GM19240 (cell line): ENCODE measurements around the gene PCSK1N.
"Not testable (repeated sequence)": the region's sequence is repeated elsewhere in the genome, so short reads cannot be mapped to it uniquely, and the experiment has no call there.

Source experiments
- DNase-seq: peaks from one replicate; pipeline ENCODE4 v3.0.0; 2011; ENCODE audit warnings: low spot score; ENCODE audit not compliant: insufficient read length

The PCSK1N gene

GRCh38 chrX:48823053-48823452 lies 12.4 kb downstream of the PCSK1N start:
- DNase-seq = no peak

- not testable (repeated sequence) for DNase-seq
These were observed 16.0 kb downstream of the PCSK1N start for GRCh38 chrX:48819394-48819793.

- no peak for DNase-seq
These were observed 16.5 kb downstream of the PCSK1N start for GRCh38 chrX:48818866-48819265.

GRCh38 chrX:48818098-48818497 lies 17.3 kb downstream of the PCSK1N start:
- no peak for DNase-seq

DNA sequence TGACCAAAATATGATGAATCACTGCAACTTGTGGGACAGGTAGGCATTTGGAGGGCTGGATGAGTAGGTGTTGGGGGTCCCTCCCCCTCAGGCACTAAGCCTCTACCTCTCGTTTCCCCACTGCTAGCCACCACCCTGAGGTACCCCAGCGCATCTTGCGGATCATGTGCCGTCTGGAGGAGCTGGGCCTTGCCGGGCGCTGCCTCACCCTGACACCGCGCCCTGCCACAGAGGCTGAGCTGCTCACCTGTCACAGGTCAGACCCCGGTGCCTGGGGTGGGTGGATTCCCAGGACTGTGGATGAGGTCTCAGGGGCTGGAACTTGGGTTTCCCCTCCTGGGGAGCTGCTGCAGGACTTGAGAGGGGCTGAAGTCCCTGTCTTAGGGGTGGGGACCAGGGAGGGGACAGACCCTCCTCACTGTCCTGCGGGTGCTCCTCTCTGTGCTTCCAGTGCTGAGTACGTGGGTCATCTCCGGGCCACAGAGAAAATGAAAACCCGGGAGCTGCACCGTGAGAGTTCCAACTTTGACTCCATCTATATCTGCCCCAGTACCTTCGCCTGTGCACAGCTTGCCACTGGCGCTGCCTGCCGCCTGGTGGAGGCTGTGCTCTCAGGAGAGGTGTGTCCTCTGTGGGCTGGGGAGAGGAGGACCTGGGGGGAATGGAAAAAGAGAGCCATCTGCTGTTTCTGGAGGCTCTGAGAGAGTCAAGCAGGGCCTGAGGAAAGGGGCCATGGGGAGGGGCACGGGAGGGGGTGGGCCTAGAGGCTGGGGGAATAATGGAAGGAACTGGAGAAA lies 19.2 kb downstream of the PCSK1N start:
- DNase-seq = no peak

DNA sequence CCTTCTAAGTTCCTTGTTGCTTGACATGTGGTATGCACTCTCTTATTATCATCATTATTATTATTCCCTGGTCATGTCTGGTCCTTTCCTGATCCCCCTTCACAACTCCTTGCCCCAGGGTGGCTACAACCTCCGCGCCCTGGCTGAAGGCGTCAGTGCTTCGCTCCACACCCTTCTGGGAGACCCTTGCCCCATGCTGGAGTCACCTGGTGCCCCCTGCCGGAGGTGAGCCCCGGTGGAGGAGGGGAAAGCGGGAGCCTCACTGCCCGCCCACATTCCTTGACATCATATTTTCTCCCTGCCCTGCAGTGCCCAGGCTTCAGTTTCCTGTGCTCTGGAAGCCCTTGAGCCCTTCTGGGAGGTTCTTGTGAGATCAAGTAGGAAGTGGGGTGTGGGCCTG lies 20.1 kb downstream of the PCSK1N start:
- no peak for DNase-seq

DNA sequence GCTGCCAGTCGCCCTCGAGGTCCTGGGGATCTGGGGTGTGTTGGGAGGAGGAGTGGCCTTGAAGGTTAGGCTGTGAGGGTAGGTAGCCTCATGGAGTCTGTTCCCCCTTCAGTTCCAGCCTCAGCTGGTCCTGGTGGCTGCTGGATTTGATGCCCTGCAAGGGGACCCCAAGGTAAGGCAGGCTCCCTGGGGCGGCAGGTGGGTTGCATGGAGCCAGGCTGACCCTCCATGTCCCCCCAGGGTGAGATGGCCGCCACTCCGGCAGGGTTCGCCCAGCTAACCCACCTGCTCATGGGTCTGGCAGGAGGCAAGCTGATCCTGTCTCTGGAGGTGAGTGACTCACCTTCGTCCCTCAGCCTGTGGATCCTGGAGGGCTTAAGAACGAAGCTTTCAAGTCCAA lies 20.7 kb downstream of the PCSK1N start:
- DNase-seq = no peak

GRCh38 chrX:48813644-48814043 lies 21.8 kb downstream of the PCSK1N start:
- no peak for DNase-seq

DNA sequence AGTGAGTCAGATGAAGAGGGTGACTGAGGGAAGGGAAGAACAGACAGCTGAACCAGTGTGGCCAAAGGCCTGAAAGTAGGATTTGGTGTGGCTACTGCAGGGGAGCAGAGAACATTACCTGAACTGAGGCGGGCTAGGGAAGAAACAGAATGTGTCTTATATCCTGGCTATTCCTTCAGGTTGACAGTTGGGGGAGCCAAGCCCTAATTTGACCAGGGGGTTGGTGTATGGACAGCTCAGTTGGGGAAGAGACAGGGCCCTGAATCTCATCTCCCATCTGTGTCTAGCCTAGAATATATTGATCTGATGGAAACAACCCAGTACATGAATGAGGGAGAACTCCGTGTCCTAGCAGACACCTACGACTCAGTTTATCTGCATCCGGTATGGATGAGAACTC lies 29.3 kb downstream of the PCSK1N start:
- DNase-seq = no peak

DNA sequence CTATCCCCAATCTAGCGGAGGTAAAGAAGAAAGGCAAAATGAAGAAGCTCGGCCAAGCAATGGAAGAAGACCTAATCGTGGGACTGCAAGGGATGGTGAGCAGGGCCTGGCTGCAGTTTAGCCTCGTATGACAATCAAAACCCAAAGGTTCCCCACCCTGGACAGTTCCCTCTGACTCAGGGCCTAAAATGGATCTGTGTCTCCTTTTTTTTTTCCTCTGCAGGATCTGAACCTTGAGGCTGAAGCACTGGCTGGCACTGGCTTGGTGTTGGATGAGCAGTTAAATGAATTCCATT lies 32.6 kb downstream of the PCSK1N start:
- no peak for DNase-seq

DNA sequence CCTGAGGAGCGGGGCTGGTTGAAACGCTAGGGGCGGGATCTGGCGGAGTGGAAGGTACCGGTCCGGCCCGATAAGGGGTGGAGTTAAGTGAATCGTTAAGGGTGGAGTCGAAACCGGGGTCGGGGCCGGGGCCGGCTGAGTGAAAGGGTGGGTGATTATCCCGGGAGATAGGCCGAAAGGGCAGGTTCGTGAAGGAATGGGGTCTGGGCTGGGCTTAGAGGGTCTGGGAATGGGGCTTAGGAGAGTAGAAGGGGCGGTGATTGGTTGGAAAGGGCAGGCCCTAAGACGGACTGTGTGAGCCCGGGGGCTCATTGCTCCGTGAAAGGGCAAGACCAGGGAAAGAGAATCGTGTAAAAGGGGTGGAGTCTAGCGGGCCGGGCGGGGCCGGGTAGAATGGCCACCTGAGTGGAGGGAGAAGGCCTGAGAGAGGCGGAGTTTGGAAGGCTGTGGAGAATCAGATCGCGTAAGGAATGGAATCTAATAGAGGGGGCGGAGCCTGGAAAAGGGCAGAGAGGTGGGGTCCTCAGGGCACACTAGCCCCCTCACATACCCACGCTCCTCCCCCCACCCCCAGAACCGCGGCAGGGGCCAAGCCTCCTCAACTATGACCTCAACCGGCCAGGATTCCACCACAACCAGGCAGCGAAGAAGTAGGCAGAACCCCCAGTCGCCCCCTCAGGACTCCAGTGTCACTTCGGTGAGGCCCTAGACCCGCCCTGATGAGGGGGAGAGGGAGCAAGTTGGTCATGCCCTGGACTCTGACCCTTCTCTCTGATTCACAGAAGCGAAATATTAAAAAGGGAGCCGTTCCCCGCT lies 33.1 kb downstream of the PCSK1N start:
- DNase-seq = peak; percentile 46

DNA sequence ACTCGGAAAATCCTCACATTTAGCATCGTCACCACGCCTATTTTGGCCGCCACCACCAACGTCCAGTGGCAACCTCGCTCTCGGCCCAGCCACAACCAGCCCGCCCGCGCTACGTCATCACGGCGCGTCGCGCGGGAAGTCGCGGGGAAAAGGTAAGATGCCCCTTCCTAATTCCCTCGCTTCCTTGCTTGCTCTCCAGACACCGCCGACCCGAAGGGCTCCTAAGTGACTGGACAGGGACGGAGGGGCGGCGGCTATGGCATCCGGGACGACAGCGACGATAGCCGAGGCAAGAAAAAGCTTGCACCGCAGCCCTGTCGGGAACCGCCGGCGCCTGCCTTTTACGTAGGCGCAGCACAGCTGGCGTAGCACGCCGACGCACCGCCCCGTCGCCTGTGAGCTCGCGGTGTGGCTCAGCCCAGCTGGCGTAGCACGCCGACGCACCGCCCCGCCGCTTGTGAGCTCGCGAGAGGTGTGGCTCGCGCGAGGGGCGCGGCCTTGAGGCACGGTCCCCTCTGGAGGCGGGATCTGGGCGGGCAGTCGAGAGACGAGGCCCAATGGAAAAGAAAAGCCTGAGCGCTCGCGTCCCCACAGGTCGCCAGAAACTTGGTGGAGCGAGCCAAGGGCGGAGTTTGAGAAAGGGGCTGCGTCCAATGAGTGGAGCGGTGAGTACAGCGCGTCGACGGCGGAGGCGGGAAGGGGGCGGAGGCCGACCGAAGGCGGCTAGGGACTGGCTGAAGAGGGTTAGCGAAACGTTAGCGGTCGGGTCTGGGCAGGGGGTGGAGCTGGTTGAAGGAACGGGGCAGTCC lies 33.9 kb downstream of the PCSK1N start, which contains the start of gene HDAC6:
Gene HDAC6, plus strand, starts transcription at position 788 of the 809 bp plus-strand sequence. CDS start 626 bp downstream, outside the sequence.
- DNase-seq = peak; percentile 70

- no peak for DNase-seq
These were observed 34.7 kb downstream of the PCSK1N start for GRCh38 chrX:48800574-48801279.

DNA sequence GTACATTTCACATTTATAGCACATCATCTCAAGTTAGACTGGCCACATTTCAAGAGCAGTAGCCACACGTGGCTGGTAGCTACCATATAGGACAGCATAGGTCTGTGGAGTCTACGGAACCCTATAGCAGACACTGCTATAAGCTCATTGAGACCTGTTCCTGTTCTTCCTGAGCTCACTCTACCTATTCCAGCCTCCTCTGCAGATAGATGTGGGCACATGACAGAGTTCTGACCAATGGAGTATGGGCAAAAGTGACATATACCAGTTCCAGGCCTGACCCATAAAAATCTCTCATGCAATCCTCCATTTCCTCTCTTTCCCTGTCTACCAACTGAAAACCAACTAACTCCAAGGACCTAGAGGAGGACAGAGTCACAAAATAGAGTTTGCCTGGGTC lies 37.1 kb downstream of the PCSK1N start:
- DNase-seq = no peak

DNA sequence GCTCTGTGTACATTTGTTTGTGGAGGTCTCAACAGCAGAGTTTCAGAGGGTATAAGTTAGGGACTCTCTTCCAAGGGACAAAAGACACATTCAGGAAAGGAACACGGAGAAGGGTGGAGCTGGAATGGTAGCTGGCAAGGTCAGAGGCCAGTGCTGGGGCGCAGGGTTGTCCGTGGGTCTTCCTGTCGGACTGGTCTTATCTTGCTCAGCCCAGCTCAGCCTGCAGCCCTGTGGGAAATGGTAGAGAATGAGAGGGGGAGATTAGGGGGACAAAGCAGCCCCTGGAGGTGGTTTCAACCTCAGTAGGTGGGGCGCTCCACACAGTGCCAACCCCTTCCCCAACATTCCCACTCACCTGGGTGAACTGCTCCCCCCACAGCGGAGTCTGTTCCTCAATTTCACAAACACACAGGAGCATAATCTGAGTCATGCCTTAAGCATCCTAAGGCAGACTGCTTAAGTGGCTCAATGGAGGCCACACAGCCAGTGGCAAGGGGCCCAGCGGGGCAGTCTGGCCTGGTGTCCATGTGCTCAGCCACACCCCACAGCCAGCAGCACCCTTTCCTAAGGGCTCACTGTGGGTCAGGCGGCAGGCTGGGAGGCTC lies 40.4 kb downstream of the PCSK1N start:
- DNase-seq = no peak

- no peak for DNase-seq
These were observed 41.0 kb downstream of the PCSK1N start for GRCh38 chrX:48794340-48794910.

DNA sequence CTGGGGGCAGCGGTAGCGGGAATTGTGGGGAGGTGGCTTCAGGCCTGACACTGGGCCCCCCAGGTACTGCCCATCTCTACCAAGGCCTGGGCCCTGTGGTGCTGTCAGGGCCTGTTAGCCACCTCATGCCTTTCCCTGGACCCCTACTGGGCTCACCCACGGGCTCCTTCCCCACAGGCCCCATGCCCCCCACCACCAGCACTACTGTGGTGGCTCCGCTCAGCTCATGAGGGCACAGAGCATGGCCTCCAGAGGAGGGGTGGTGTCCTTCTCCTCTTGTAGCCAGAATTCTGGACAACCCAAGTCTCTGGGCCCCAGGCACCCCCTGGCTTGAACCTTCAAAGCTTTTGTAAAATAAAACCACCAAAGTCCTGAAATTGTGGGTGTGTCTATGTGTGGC lies 41.5 kb downstream of the PCSK1N start:
- DNase-seq = no peak

DNA sequence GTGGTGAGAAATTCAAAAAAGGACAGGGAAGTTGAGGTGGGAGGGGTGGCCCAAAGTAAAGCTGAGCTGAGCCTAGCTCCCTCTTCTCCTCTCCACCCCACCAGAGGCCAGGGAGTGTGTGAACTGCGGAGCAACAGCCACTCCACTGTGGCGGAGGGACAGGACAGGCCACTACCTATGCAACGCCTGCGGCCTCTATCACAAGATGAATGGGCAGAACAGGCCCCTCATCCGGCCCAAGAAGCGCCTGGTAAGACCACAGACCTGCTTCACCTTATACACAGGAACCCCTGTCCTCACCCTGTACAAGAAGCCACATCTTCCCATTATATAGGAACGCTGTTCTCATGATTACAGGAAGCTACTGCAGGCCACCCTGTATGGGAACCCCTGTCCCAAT lies 43.2 kb downstream of the PCSK1N start:
- no peak for DNase-seq

DNA sequence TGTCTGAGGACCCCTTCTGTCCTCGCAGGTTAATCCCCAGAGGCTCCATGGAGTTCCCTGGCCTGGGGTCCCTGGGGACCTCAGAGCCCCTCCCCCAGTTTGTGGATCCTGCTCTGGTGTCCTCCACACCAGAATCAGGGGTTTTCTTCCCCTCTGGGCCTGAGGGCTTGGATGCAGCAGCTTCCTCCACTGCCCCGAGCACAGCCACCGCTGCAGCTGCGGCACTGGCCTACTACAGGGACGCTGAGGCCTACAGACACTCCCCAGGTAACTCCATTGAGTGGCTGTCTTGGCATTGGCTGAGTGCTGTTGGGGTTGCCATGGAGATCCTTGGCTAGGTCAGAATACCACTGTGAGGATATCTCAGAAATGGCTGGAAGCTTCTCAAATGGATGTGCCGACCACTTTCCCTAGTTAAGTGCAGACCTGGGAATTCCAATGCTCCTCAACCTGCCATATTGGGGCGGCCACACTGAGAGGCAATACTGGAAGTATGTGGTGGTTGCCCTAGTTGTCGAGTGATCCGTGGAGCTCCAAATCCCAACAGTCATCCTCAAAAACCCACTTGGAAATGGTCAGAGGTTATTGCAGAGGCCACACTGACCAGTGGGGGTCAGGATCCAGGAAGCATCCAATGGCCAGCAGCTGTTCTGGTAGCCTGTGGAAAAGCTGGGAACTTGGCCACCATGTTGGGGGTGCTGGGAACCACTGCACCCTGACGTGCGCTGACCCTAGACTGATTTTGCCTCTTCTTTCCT lies 44.2 kb downstream of the PCSK1N start:
- no peak for DNase-seq

GRCh38 chrX:48790477-48790876 lies 44.9 kb downstream of the PCSK1N start:
- no peak for DNase-seq
